GM12865 (cell line): Measurements from ENCODE around the gene CD79A.

Experiments used
- DNase-seq: peaks from one replicate; pipeline ENCODE4 v3.0.0; 2010; ENCODE audit warnings: low read depth
- H3K4me3 ChIP-seq: 2 replicates; pipeline ENCODE4 v1.5.1; 2011; ENCODE audit warnings: mild to moderate bottlenecking, low read depth, low read length, control low read depth
- TF ChIP-seq, protein P1 (sequence below): IDR thresholded peaks from 2 replicates; pipeline ENCODE4 v1.5.1; 2011; ENCODE audit warnings: low read length, control low read depth, low read depth, inconsistent platforms; ENCODE audit not compliant: insufficient read depth; ENCODE audit errors: missing control alignments

The CD79A gene

GRCh38 chr19:41892173-41892902, 15.3 kb downstream of the CD79A start:
- no peak for DNase-seq
- TF ChIP-seq, protein P1, sequence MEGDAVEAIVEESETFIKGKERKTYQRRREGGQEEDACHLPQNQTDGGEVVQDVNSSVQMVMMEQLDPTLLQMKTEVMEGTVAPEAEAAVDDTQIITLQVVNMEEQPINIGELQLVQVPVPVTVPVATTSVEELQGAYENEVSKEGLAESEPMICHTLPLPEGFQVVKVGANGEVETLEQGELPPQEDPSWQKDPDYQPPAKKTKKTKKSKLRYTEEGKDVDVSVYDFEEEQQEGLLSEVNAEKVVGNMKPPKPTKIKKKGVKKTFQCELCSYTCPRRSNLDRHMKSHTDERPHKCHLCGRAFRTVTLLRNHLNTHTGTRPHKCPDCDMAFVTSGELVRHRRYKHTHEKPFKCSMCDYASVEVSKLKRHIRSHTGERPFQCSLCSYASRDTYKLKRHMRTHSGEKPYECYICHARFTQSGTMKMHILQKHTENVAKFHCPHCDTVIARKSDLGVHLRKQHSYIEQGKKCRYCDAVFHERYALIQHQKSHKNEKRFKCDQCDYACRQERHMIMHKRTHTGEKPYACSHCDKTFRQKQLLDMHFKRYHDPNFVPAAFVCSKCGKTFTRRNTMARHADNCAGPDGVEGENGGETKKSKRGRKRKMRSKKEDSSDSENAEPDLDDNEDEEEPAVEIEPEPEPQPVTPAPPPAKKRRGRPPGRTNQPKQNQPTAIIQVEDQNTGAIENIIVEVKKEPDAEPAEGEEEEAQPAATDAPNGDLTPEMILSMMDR, result no peak
- H3K4me3 ChIP-seq, result no peak overlapping the region

GRCh38 chr19:41893899-41894298, 16.8 kb downstream of the CD79A start:
- peak; percentile 50 for DNase-seq
- TF ChIP-seq, protein P1, result no peak

GRCh38 chr19:41894350-41894749, 17.3 kb downstream of the CD79A start:
- no peak for DNase-seq
- H3K4me3 ChIP-seq, result no peak overlapping the region
- TF ChIP-seq, protein P1, result no peak

More at GRCh38 chr19:41893899-41894298, 16.8 kb downstream of the CD79A start:
- no peak overlapping the region for H3K4me3 ChIP-seq

GRCh38 chr19:41895745-41896580, 18.9 kb downstream of the CD79A start:
- H3K4me3 ChIP-seq, result no peak overlapping the region
- peak; percentile 46 for DNase-seq
- TF ChIP-seq, protein P1, result peak; percentile 36

DNA sequence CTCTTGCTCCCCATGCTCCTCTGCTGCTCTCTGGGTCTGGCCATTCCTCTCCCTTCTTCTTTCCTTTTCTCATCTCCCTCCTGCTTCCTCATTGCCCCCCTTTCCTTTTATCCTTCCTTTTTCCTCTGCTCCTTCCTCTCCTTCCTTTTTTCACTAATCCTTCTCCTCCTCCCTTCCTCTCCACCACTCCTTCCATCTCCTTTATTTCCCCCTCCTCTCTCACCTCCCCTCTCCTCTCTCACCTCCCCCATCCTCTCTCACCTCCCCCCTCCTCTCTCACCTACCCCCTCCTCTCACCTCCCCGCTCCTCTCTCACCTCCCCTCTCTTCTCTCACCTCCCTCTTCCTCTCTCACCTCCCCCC, 19.5 kb downstream of the CD79A start:
- DNase-seq, result no peak
- TF ChIP-seq, protein P1, result no peak
- no peak overlapping the region for H3K4me3 ChIP-seq

- no peak for DNase-seq
- no peak overlapping the region for H3K4me3 ChIP-seq
- TF ChIP-seq, protein P1, result no peak
Observed at GRCh38 chr19:41897181-41897580, 20.1 kb downstream of the CD79A start.
